HG03565 (cell line): ENCODE results near the gene TNIK.

Source experiments
- ATAC-seq: cut with Tn5 transposase; IDR thresholded peaks from one replicate; pipeline ENCODE4 v1.9.1; 2021; ENCODE audit warnings: mild to moderate bottlenecking, moderate library complexity; ENCODE audit not compliant: unreplicated experiment

The TNIK gene

GRCh38 chr3:171346019-171346418, 114.2 kb downstream of the TNIK start:
- ATAC-seq, result no peak

- no peak for ATAC-seq
Measured at GRCh38 chr3:171345107-171345843, 114.9 kb downstream of the TNIK start.

- ATAC-seq, result no peak
Measured at GRCh38 chr3:171343693-171344092, 116.5 kb downstream of the TNIK start.

GRCh38 chr3:171342783-171343420, 117.3 kb downstream of the TNIK start:
- ATAC-seq, result no peak

- ATAC-seq, result no peak
Measured at GRCh38 chr3:171342200-171342599, 118.0 kb downstream of the TNIK start.

- no peak for ATAC-seq
Measured at GRCh38 chr3:171340434-171340833, 119.8 kb downstream of the TNIK start.

GRCh38 chr3:171339598-171339997, 120.6 kb downstream of the TNIK start:
- ATAC-seq, result no peak

GRCh38 chr3:171336406-171336805, 123.8 kb downstream of the TNIK start:
- no peak for ATAC-seq

- ATAC-seq, result no peak
Measured at GRCh38 chr3:171335559-171335958, 124.6 kb downstream of the TNIK start.

GRCh38 chr3:171334465-171334811, 125.8 kb downstream of the TNIK start:
- no peak for ATAC-seq

- no peak for ATAC-seq
Measured at GRCh38 chr3:171333784-171334464, 126.3 kb downstream of the TNIK start.

- ATAC-seq, result no peak
Measured at GRCh38 chr3:171330938-171331337, 129.3 kb downstream of the TNIK start.

- no peak for ATAC-seq
Measured at GRCh38 chr3:171329746-171330145, 130.5 kb downstream of the TNIK start.

- no peak for ATAC-seq
Measured at GRCh38 chr3:171328419-171329082, 131.7 kb downstream of the TNIK start.

- no peak for ATAC-seq
Measured at GRCh38 chr3:171327441-171328174, 132.6 kb downstream of the TNIK start.

GRCh38 chr3:171326717-171327440, 133.3 kb downstream of the TNIK start:
- ATAC-seq, result no peak

- no peak for ATAC-seq
Measured at GRCh38 chr3:171323938-171324536, 136.2 kb downstream of the TNIK start.

- ATAC-seq, result no peak
Measured at GRCh38 chr3:171321559-171322360, 138.4 kb downstream of the TNIK start.
